AG04450 (cell line): ENCODE measurements around the gene ERAL1. TPM values are rescaled to one million over a fixed set of nuclear protein-coding genes. Genes with fewer than 3 reads are reported as not detected.

ENCODE experiments used
- CTCF ChIA-PET: fragments of 300-600, 350-600 bp; formaldehyde crosslinking; extraction: SDS; loops from one replicate; lab custom pipeline; 2022; ENCODE audit warnings: antibody characterized with exemption, inconsistent platforms; lab: Charles Lee
- POLR2A ChIA-PET: fragments of 350-600 bp; formaldehyde crosslinking; extraction: SDS; loops from one replicate; lab custom pipeline; 2021; ENCODE audit warnings: antibody characterized with exemption, inconsistent platforms; lab: Yijun Ruan, JAX
- DNase-seq: peaks from one replicate; pipeline ENCODE4 v3.0.0-alpha.2; 2011; ENCODE audit warnings: low read depth, low spot score
- H3K27ac ChIP-seq: one replicate; pipeline ENCODE4 v1.5.1; 2012; ENCODE audit warnings: low read depth, low read length, control low read depth
- H3K27me3 ChIP-seq: one replicate; pipeline ENCODE4 v1.6.0; 2012; ENCODE audit warnings: low read length; ENCODE audit not compliant: control insufficient read depth, insufficient read depth
- H3K4me3 ChIP-seq: 2 replicates; pipeline ENCODE4 v1.5.1; 2011; ENCODE audit warnings: mild to moderate bottlenecking, low read depth, low read length, control low read depth
- H3K9me3 ChIP-seq: 2 replicates; pipeline ENCODE4 v1.5.1; 2012; ENCODE audit warnings: low read length; ENCODE audit not compliant: control insufficient read depth, insufficient read depth
- CTCF ChIP-seq: IDR thresholded peaks from 2 replicates; pipeline ENCODE4 v1.5.1; 2011; ENCODE audit warnings: low read depth, low read length, control low read depth, inconsistent platforms
- polyA plus RNA-seq: library from polyadenylated mRNA; depleted of rRNA; stranded (reverse); fragments of >200 nt; gene quantifications from 2 replicates; pipeline ENCODE4 v1.2.3, GENCODE V29; 2011

ERAL1 gene
- polyA plus RNA-seq, 1 experiment: 45.7 TPM

- H3K4me3 ChIP-seq: no peak overlapping the region
- ChIA-PET POLR2A (no interaction called here), CTCF (interaction anchor here (1.2 kb wide), 1 partner anchor 94 kb away, joined by 3 read pairs; no protein-coding TSS in a partner anchor)
- no peak for DNase-seq
- no peaks in the 10 kb centered on the region for H3K27me3 ChIP-seq
- H3K27ac ChIP-seq: no peak overlapping the region
- no peaks in the 10 kb centered on the region; the same call in 1 of the 2 replicates for H3K9me3 ChIP-seq
- no peak for TF ChIP-seq CTCF
Measured at GRCh38 chr17:28857905-28858800, 3.3 kb downstream of the ERAL1 start.

- no peak overlapping the region for H3K4me3 ChIP-seq
- POLR2A ChIA-PET: no interaction called here
- H3K9me3 ChIP-seq: no peaks in the 10 kb centered on the region; the same call in 1 of the 2 replicates
- CTCF ChIA-PET: interaction anchor here (1.0 to 1.2 kb wide), 2 partner anchors 10 to 95 kb away, joined by 3 to 5 read pairs; no protein-coding TSS in a partner anchor
- TF ChIP-seq CTCF: no peak
- H3K27ac ChIP-seq: no peak overlapping the region
- no peaks in the 10 kb centered on the region for H3K27me3 ChIP-seq
- DNase-seq: no peak
Measured at GRCh38 chr17:28858801-28859355, 4.1 kb downstream of the ERAL1 start.

- Histone ChIP-seq H3K9me3 (no peaks in the 10 kb centered on the region), H3K27ac (no peak overlapping the region), H3K27me3 (no peaks in the 10 kb centered on the region), H3K4me3 (no peak overlapping the region)
- no peak for TF ChIP-seq CTCF
- ChIA-PET CTCF (interaction anchor here (0.7 kb wide), 1 partner anchor 213 kb away, joined by 3 read pairs; no protein-coding TSS in a partner anchor), POLR2A (interaction anchor here (0.8 kb wide), 1 partner anchor 18 kb away, joined by 3 read pairs; no protein-coding TSS in a partner anchor)
- no peak for DNase-seq
Measured at GRCh38 chr17:28860363-28860808, 5.6 kb downstream of the ERAL1 start.

GRCh38 chr17:28861393-28862203 is 6.8 kb downstream of the ERAL1 start:
- H3K27me3 ChIP-seq: no peaks in the 10 kb centered on the region
- no peak for DNase-seq
- no peak overlapping the region for H3K4me3 ChIP-seq
- CTCF ChIA-PET: interaction anchor here (0.6 to 0.7 kb wide), 3 partner anchors 38 to 98 kb away, joined by 3 to 4 read pairs (median 3); no protein-coding TSS in a partner anchor
- no peak overlapping the region for H3K27ac ChIP-seq
- POLR2A ChIA-PET: no interaction called here
- no peak for TF ChIP-seq CTCF
- no peaks in the 10 kb centered on the region for H3K9me3 ChIP-seq
